HG03060 (cell line): ENCODE measurements around the gene ANO1.
"Not testable (repeated sequence)": the region's sequence is repeated elsewhere in the genome, so short reads cannot be mapped to it uniquely, and the experiment has no call there.

Source experiments
- ATAC-seq: cut with Tn5 transposase; IDR thresholded peaks from one replicate; pipeline ENCODE4 v1.9.1; 2021; ENCODE audit warnings: low read depth, moderate number of reproducible peaks; ENCODE audit not compliant: unreplicated experiment

The ANO1 gene

GRCh38 chr11:70183032-70183431 is 104.9 kb downstream of the ANO1 start:
- ATAC-seq = no peak

DNA sequence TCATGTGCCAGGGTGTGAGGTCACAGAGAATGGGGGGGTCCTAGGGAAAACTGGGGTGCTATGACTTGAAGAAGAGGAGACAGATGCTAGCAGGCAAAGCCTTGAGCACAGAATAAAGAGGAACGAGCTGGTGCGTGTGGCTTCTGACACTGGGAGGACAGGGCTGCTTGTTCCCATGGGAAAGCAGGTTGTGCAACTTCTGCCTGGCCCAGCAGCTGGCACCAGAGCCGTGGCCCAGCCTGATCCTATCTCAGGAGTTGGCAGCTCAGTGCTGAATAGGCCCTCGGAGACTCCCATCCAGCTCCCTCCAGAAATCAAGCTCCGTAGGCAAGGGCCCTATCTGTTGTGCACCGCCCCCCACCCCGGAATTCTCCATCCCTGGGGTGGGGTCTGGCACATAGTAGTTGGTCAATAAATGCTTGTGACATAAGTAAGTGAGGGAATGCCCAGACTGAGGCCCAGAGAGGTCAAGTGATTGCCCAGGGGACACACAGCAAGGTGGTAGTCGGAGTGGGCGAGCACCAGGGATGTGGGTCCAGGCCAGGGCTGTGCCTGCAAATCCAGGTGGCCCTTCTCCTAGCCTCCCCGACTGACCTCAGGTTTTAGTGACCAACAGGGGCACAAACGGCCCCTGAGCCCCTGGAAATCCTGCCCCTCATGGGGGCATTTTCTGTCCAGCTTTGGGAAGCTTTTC is 105.5 kb downstream of the ANO1 start:
- ATAC-seq = no peak

DNA sequence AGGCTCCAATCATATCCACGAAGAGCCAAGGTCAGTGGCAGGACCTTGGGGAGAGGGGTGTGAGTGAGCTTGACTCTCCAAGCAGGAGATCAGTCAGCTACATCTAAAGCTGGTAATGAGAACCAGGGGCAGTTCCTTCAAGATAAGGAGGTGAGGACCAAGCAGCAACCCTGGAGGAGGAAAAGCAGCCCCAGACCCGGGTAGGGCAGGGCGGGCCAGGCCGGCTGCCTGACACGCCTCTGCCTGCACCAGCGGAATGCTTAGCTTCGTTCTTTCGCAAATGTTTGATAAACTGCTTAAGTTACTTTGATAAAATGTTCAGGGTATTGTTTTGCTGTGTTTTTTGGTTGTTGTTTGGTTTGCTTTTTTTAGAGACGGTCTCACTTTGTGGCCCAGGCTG is 106.3 kb downstream of the ANO1 start:
- no peak for ATAC-seq

GRCh38 chr11:70185348-70186055 is 107.4 kb downstream of the ANO1 start:
- no peak for ATAC-seq

GRCh38 chr11:70186420-70186819 is 108.3 kb downstream of the ANO1 start:
- ATAC-seq = no peak

DNA sequence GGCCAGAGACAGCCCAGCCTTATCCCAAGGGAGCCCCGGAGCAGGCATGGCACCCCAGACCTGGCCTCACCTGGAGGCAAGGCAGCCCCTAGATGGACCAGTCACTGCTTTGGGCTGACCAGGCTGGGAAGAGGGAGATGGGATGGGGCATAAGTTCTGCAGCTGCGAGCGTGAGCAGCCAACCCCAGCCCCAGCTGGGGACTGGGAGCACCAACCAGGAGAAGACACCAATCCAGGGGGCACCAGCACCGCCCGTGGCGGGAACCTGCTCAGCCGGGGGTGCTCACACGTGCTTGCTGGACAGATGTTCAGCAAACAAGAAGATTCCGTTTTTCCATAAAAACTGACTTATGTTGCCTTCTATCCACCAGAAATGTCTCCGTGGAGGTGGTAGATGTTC is 108.8 kb downstream of the ANO1 start:
- no peak for ATAC-seq

DNA sequence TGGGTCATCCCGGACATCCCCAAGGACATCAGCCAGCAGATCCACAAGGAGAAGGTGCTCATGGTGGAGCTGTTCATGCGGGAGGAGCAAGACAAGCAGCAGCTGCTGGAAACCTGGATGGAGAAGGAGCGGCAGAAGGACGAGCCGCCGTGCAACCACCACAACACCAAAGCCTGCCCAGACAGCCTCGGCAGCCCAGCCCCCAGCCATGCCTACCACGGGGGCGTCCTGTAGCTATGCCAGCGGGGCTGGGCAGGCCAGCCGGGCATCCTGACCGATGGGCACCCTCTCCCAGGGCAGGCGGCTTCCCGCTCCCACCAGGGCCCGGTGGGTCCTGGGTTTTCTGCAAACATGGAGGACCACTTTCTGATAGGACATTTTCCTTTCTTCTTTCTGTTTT is 109.7 kb downstream of the ANO1 start:
- no peak for ATAC-seq

DNA sequence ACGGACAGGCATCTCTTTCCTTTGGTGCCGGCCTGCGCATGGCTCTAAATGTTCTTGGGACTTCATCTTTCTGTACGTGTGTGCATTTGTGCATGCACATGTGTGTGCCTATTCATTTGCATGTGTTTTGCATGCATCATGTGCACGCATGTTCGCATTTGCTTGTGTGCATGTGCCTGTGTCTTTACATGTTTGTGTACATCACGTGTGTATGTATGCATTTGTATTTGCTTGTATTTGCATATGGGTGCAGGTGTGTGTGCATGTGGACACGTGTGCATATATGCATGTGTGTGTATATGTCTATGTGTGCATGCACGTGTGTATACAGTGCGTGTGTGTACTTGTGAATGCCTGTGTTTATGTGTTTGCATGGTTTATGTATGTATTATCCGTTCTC is 111.5 kb downstream of the ANO1 start:
- no peak for ATAC-seq

GRCh38 chr11:70191495-70192140 is 113.5 kb downstream of the ANO1 start:
- ATAC-seq = no peak

DNA sequence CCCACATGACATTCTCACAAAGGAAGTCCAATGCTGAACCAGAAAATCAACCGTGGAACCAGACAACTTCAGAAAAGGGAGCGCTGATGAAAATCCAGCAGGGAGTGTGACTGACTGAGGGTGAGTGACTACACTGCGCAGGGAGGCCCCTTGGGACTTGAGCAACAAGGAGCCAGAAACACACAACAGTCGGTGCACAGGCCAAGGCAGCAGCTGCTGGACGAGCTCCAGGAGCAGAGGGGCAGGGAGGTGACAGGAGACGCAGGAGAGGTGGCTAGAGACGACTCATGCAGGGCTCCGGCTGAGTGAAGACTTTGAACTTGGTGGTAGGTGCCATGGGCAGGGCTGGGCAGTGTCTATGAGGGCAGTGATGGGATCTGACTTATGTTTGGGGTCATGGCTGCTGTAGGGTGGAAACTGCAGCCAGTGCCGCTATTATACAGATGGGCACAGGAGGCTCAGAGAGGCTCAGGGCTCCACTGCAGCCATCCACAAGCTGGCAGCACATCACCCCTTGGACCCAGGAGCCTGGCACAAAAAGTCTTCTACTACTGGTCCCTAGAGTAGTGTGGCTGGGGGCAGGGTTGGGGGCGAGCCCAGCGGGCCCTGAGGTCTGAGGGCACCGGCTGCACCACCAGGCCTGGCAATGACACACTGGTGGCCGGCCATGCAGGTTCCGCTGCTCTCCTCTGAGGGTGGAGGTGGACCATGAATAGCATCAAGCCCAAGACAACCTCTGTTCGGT is 114.7 kb downstream of the ANO1 start:
- ATAC-seq = no peak

DNA sequence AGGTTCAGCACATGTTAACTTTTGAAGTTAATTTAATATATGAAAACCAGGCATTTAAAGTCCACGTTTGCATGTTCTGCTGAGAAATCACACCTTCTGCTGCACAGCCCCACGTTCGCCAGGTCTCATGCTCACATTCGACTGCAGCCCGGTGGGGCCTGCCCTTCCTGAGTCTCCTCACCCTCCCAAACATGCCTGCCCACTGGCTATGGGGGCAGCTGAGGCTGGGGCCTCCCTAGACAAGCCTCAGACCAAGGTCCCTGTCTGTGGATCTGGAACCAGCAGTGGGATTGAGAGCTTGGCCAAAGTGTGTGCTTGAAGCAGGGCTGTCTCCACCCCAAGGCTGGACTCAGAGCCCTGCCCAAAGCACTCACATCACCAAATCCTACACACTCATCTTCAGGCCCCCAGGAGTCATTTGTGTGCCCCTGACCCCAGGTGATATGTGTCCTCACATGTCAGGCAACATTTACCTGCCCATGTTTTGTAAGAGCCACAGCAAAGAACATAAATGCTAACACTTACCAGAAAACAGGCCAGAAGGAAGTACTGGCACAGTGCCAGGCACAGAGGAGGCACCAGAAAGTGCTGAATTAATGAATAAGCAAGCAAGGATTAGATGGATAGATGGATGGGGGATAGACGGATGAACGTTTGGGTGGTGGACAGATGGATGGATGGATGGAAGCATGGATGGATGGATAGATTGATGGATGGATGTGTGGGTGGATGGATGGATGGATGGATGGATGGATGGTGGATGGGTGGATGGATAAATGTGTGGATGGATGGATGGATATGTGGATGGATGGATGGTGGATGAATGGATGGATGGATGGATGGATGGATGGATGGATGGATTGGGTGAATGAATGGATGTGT is 115.5 kb downstream of the ANO1 start:
- ATAC-seq = no peak

- no peak for ATAC-seq
Observed at GRCh38 chr11:70194792-70195791, 117.0 kb downstream of the ANO1 start.

DNA sequence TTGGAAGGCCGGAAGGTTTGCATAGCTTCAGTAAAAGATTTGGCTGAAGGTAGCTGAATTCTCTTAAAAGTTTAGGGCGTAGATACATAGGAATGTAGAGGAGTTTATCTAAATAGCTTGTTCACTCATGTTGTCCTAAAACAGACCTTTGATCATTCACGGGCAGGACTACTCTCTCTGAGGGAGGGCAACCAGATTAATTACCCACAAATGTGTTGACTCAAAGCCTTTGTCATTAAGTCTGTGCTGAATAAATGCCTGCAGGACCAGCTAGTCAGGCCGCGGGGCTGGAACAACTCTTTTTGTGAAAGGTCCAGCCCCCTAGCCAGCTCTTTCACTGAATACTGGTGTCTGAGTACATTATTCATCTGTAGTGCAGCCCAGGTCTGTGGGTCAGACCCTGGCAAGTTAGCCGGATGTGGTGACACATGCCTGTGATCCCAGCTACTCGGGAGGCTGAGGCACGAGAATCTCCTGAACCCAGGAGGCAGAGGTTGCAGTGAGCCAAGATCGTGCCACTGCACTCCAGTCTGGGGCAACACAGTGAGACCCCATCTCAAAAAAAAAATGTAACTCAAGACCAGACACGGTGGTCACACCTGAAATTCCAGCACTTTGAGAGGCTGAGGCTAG is 122.2 kb downstream of the ANO1 start:
- ATAC-seq = no peak

DNA sequence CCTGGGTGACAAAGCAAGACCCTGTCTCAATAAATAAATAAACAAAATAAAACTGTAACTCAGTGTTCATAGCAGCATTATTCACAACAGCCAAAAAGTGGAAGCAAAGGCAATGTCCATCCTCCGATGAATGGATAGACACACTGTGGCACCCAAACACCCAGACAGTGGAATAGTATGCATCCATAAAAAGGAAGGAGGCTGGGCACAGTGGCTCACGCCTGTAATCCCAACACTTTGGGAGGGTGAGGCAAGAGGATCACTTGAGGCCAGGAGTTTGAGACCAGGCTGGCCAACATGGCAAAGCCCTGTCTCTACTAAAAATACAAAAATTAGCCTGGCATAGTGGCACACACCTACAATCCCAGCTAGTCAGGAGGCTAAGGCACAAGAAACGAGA is 122.9 kb downstream of the ANO1 start:
- not testable (repeated sequence) for ATAC-seq

DNA sequence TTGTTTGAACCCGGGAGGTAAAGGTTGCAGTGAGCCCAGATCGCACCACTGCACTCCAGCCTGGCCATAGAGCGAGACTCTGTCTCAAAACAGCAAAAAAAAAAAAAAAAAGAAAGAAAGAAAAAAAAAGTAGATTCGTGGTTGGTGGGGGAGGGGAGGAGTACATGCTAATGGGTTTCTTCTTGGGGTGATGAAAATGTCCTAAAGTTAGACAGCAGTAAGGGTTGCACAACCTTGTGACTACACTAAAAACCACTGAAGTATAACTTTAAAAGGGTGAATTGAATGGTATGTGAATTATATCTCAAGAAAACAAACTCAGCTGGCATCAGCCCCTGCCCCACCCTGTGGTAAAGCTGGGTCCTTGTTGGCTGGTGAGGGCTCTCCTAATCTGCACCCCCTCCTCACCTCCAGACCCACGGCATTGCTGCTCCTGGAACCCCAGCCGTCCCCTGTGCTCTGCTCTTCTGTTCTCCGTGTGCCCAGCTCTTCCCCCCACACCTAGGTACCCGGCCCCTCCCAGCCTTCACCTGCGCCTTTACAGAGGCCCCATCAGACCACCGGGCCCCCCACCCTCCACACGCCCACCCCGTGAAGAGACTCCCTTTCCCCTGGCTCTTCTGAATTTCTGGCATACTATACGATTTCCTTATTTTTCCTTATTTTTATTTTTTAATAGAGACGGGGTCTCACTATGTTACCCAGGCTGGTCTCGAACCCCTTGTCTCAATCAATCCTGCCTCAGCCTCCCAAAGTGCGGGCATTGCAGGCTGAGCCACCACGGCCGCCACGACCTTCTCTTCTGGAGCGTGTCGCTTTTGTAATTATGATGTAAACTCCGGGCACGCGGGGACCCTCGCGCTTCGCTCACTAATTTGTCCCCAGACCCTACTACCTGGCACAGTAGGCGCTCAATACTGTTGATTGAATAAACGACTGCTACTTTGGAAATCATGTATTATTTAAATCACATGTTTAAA is 124.1 kb downstream of the ANO1 start:
- ATAC-seq = no peak

- no peak for ATAC-seq
Observed at GRCh38 chr11:70202920-70203750, 125.0 kb downstream of the ANO1 start, which contains the start of gene FADD. Gene FADD (plus strand): TSS chr11:70203296. CDS start chr11:70203460, 164 bp downstream.
